SK-N-SH treated with all-trans-retinoic acid at 6 μM for 48 hours (cell line): Measurements from ENCODE around the gene LMO7.

Experiments
- ATAC-seq: fragments of 200-7000 bp; cut with Tn5 transposase; 3 replicates; pipeline ENCODE4 v1.9.1; 2020; ENCODE audit warnings: mild to moderate bottlenecking, moderate library complexity
- ARNTL ChIP-seq: fragments of 450-650 bp; formaldehyde crosslinking; IDR thresholded peaks from 2 replicates; pipeline ENCODE4 v1.5.0; 2020; ENCODE audit warnings: low read depth, mild to moderate bottlenecking, moderate library complexity, borderline replicate concordance
- BACH2 ChIP-seq: fragments of 250-450 bp; sonication (Bioruptor Pico); IDR thresholded peaks from 2 replicates; pipeline ENCODE4 v1.9.0; 2021; ENCODE audit warnings: mild to moderate bottlenecking, borderline replicate concordance
- CREB5 ChIP-seq: fragments of 250-450 bp; sonication (Bioruptor Pico); IDR thresholded peaks from 2 replicates; pipeline ENCODE4 v1.5.1; 2020; ENCODE audit warnings: low read depth, mild to moderate bottlenecking, moderate library complexity
- CSDC2 ChIP-seq: fragments of 250-450 bp; sonication (Bioruptor Pico); IDR thresholded peaks from 2 replicates; pipeline ENCODE4 v1.5.0; 2020; ENCODE audit warnings: mild to moderate bottlenecking, moderate library complexity
- GLIS3 ChIP-seq: fragments of 250-450 bp; sonication (Bioruptor Pico); IDR thresholded peaks from 2 replicates; pipeline ENCODE4 v1.5.0; 2020; ENCODE audit warnings: mild to moderate bottlenecking, moderate library complexity
- ISL1 ChIP-seq: fragments of 250-450 bp; sonication (Bioruptor Pico); IDR thresholded peaks from 2 replicates; pipeline ENCODE4 v2.1.2; 2022; ENCODE audit warnings: mild to moderate bottlenecking, moderate library complexity
- OSR1 ChIP-seq: fragments of 250-450 bp; sonication (Bioruptor Pico); IDR thresholded peaks from 2 replicates; pipeline ENCODE4 v1.8.0; 2022; ENCODE audit warnings: moderate library complexity, mild to moderate bottlenecking, inconsistent platforms
- PATZ1 ChIP-seq: fragments of 250-450 bp; sonication (Bioruptor Pico); IDR thresholded peaks from 2 replicates; pipeline ENCODE4 v1.8.0; 2020; ENCODE audit warnings: mild to moderate bottlenecking, moderate library complexity, borderline replicate concordance
- PPARA ChIP-seq: fragments of 250-450 bp; sonication (Bioruptor Pico); IDR thresholded peaks from 2 replicates; pipeline ENCODE4 v1.5.0; 2020; ENCODE audit warnings: mild to moderate bottlenecking, borderline replicate concordance
- RARB ChIP-seq: fragments of 250-450 bp; sonication (Bioruptor Pico); IDR thresholded peaks from 2 replicates; pipeline ENCODE4 v1.8.0; 2021; ENCODE audit warnings: mild to moderate bottlenecking, moderate library complexity
- TCF4 ChIP-seq: fragments of 250-450 bp; sonication (Bioruptor Pico); IDR thresholded peaks from 2 replicates; pipeline ENCODE4 v1.8.0; 2021; ENCODE audit warnings: mild to moderate bottlenecking, moderate library complexity, borderline replicate concordance
- TOX ChIP-seq: fragments of 250-450 bp; sonication (Bioruptor Pico); IDR thresholded peaks from 2 replicates; pipeline ENCODE4 v1.8.0; 2021; ENCODE audit warnings: mild to moderate bottlenecking, moderate library complexity, borderline replicate concordance
- ZC3H10 ChIP-seq: fragments of 250-450 bp; sonication (Bioruptor Pico); IDR thresholded peaks from 2 replicates; pipeline ENCODE4 v1.5.1; 2021; ENCODE audit warnings: mild to moderate bottlenecking, moderate library complexity
- ZFP3 ChIP-seq: fragments of 250-450 bp; sonication (Bioruptor Pico); IDR thresholded peaks from 2 replicates; pipeline ENCODE4 v1.5.0; 2020; ENCODE audit warnings: mild to moderate bottlenecking, moderate library complexity
- ZFP30 ChIP-seq: fragments of 450-650 bp; formaldehyde crosslinking; IDR thresholded peaks from 2 replicates; pipeline ENCODE4 v1.5.0; 2022; ENCODE audit warnings: mild to moderate bottlenecking, moderate library complexity
- ZNF565 ChIP-seq: fragments of 450-650 bp; formaldehyde crosslinking; conservative IDR thresholded peaks from 2 replicates; pipeline ENCODE4 v1.5.0; 2020; ENCODE audit warnings: low read depth, mild to moderate bottlenecking, moderate library complexity
- ZNF70 ChIP-seq: fragments of 450-650 bp; formaldehyde crosslinking; IDR thresholded peaks from 2 replicates; pipeline ENCODE4 v1.5.0; 2020; ENCODE audit warnings: mild to moderate bottlenecking, moderate library complexity
- ZNF8 ChIP-seq: fragments of 450-650 bp; formaldehyde crosslinking; IDR thresholded peaks from 2 replicates; pipeline ENCODE4 v1.5.0; 2020; ENCODE audit warnings: mild to moderate bottlenecking, moderate library complexity
- TF ChIP-seq, protein P1 (sequence below): fragments of 250-450 bp; sonication (Bioruptor Pico); IDR thresholded peaks from 2 replicates; pipeline ENCODE4 v1.5.1; 2021; ENCODE audit warnings: mild to moderate bottlenecking, moderate library complexity
- TF ChIP-seq, protein P2 (sequence below): fragments of 250-450 bp; sonication (Bioruptor Pico); IDR thresholded peaks from 2 replicates; pipeline ENCODE4 v1.8.0; 2021; ENCODE audit warnings: low read depth, mild to moderate bottlenecking, moderate library complexity, borderline replicate concordance

The LMO7 gene

DNA sequence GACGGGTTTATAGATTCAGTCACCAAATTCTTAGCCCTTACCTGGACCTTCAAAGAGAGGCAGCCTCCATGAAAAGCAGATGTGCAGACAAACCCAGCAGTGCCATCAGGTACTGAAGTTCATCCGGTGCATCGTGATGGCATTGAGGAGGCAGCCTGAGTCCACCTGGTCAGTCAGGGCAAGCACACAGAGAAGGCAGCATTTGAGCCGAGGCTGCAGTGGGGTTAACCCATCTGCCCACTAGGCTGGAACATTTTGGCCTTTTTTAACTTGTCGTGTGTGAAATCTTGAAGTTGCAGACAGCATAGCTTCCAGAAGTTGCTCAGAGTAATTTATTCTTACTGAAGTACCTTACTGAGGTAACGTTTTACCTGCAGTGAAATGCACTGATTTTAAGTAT is 4.9 kb downstream of the LMO7 start:
- ATAC-seq = no peak

DNA sequence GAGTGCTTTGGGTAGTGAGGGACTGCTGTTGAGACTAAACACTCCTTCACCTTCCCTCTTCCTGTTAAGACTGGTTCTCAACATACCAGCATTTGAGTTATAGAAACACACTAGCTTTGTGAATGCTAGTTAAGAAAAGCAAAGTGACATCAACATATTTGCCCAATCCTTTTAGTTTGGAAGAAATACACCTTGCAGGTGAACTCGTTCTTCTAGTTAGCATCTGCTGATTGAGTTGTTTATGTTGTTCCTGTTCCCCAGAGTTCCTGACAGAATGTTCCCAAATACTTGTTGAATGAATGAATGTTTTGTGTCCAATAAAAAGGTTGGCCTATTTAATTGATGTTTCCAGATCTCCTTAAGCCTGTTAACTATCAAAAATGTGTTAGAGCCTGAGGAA is 7.1 kb downstream of the LMO7 start:
- TF ChIP-seq CREB5 = no peak
- TF ChIP-seq BACH2 (CRISPR knock-in tag) = no peak
- TF ChIP-seq TOX = no peak
- no peak for TF ChIP-seq ARNTL (CRISPR knock-in tag)
- TF ChIP-seq ZNF8 (CRISPR knock-in tag) = no peak
- no peak for TF ChIP-seq PPARA
- TF ChIP-seq ZC3H10 (CRISPR knock-in tag) = no peak
- no peak for TF ChIP-seq OSR1
- no peak for TF ChIP-seq ZFP30 (CRISPR knock-in tag)
- TF ChIP-seq TCF4 (CRISPR knock-in tag) = no peak
- no peak for TF ChIP-seq GLIS3
- TF ChIP-seq ZNF70 (CRISPR knock-in tag) = no peak
- TF ChIP-seq RARB (CRISPR knock-in tag) = no peak
- TF ChIP-seq ZNF565 = no peak
- TF ChIP-seq, protein P1, sequence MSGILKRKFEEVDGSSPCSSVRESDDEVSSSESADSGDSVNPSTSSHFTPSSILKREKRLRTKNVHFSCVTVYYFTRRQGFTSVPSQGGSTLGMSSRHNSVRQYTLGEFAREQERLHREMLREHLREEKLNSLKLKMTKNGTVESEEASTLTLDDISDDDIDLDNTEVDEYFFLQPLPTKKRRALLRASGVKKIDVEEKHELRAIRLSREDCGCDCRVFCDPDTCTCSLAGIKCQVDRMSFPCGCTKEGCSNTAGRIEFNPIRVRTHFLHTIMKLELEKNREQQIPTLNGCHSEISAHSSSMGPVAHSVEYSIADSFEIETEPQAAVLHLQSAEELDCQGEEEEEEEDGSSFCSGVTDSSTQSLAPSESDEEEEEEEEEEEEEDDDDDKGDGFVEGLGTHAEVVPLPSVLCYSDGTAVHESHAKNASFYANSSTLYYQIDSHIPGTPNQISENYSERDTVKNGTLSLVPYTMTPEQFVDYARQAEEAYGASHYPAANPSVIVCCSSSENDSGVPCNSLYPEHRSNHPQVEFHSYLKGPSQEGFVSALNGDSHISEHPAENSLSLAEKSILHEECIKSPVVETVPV (CRISPR knock-in tag) = no peak
- TF ChIP-seq PATZ1 (CRISPR knock-in tag) = no peak
- TF ChIP-seq ZFP3 = no peak
- TF ChIP-seq ISL1 (CRISPR knock-in tag) = no peak

More for the DNA sequence above, 4.9 kb downstream of the LMO7 start:
- TF ChIP-seq, protein P2, sequence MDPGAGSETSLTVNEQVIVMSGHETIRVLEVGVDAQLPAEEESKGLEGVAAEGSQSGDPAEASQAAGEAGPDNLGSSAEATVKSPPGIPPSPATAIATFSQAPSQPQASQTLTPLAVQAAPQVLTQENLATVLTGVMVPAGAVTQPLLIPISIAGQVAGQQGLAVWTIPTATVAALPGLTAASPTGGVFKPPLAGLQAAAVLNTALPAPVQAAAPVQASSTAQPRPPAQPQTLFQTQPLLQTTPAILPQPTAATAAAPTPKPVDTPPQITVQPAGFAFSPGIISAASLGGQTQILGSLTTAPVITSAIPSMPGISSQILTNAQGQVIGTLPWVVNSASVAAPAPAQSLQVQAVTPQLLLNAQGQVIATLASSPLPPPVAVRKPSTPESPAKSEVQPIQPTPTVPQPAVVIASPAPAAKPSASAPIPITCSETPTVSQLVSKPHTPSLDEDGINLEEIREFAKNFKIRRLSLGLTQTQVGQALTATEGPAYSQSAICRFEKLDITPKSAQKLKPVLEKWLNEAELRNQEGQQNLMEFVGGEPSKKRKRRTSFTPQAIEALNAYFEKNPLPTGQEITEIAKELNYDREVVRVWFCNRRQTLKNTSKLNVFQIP (CRISPR knock-in tag) = no peak
- no peak for TF ChIP-seq RARB (CRISPR knock-in tag)
- TF ChIP-seq PATZ1 (CRISPR knock-in tag) = no peak

DNA sequence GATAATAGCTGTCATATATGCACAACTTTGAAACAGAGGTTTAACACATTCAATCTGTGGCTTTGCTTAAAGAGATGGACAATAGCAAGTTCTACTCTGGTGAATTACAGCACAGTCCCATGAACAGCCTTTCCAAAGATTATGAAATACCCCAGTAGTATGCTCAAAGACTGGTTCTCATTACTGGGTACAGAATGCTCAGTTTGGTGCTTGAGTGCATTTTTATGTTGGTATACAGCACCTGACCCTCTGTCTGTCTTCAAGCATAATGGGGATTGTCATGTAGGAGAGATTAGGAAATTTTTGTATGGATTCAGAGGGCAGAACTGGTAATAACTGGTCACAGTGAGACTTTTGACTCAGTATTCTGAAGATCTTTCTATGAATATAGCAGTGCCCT is 7.6 kb downstream of the LMO7 start:
- TF ChIP-seq ZNF70 (CRISPR knock-in tag) (no peak), ARNTL (CRISPR knock-in tag) (no peak), TOX (no peak), CSDC2 (CRISPR knock-in tag) (no peak), CREB5 (no peak), ISL1 (CRISPR knock-in tag) (peak; percentile 35; the same call in 1 of the 2 replicates), ZFP30 (CRISPR knock-in tag) (no peak)
- ATAC-seq = peak; percentile 88

More for the DNA sequence above, 7.1 kb downstream of the LMO7 start:
- ATAC-seq = no peak

- peak; percentile 41 for ATAC-seq
Measured at GRCh38 chr13:75645141-75645540, 9.0 kb downstream of the LMO7 start.

More at GRCh38 chr13:75645141-75645540, 9.0 kb downstream of the LMO7 start:
- TF ChIP-seq ZNF8 (CRISPR knock-in tag) = no peak
- TF ChIP-seq ZFP3 = no peak
